Endothelial cell (in vitro differentiated cells): ENCODE data around the gene LGALS7B. TPM values are rescaled to one million over a fixed set of nuclear protein-coding genes. Genes with fewer than 3 reads are reported as not detected.
"Not testable (repeated sequence)": the region's sequence is repeated elsewhere in the genome, so short reads cannot be mapped to it uniquely, and the experiment has no call there.

Experiments used
- DNase-seq: peaks from one replicate; pipeline ENCODE4 v3.0.0; 2021; ENCODE audit warnings: low spot score
- H3K27ac Mint-ChIP-seq: one replicate; pipeline ENCODE4 v1.8.0; 2021; ENCODE audit warnings: mixed read lengths, inconsistent platforms; ENCODE audit not compliant: unreplicated experiment
- H3K27me3 Mint-ChIP-seq: one replicate; pipeline ENCODE4 v1.8.0; 2021; ENCODE audit warnings: mild to moderate bottlenecking, moderate library complexity, mixed read lengths, inconsistent platforms; ENCODE audit not compliant: unreplicated experiment
- H3K36me3 Mint-ChIP-seq: one replicate; pipeline ENCODE4 v1.8.0; 2021; ENCODE audit warnings: mild to moderate bottlenecking, low read depth, mixed read lengths, inconsistent platforms; ENCODE audit not compliant: unreplicated experiment
- H3K4me1 Mint-ChIP-seq: one replicate; pipeline ENCODE4 v1.8.0; 2021; ENCODE audit warnings: mild to moderate bottlenecking, mixed read lengths, inconsistent platforms; ENCODE audit not compliant: unreplicated experiment
- H3K4me3 Mint-ChIP-seq: one replicate; pipeline ENCODE4 v1.8.0; 2021; ENCODE audit warnings: mild to moderate bottlenecking, mixed read lengths, inconsistent platforms; ENCODE audit not compliant: unreplicated experiment
- H3K9me3 Mint-ChIP-seq: one replicate; pipeline ENCODE4 v1.8.0; 2021; ENCODE audit warnings: mixed read lengths, inconsistent platforms; ENCODE audit not compliant: unreplicated experiment
- CTCF ChIP-seq: fragments of 200-600 bp; sonication (generic); IDR thresholded peaks from one replicate; pipeline ENCODE4 v1.5.0; 2021; ENCODE audit warnings: antibody characterized with exemption; ENCODE audit not compliant: unreplicated experiment
- total RNA-seq: library from RNA; stranded (reverse); fragmentation: NEBNext Ultra II Directional; extraction: Animal tissue kit (Norgen Biotek cat#: 25700); gene quantifications from one replicate; pipeline ENCODE4 v1.2.1, GENCODE V29; 2021; ENCODE audit not compliant: unreplicated experiment

LGALS7B gene
- total RNA-seq, 1 donor from 2014 or later: 18.8 TPM

- Mint-ChIP-seq H3K27ac (no peak overlapping the region), H3K4me3 (no peak overlapping the region), H3K9me3 (no peaks in the 10 kb centered on the region), H3K27me3 (peaks cover 4% of the 10 kb centered on the region), H3K4me1 (no peaks in the 10 kb centered on the region), H3K36me3 (no peaks in the 10 kb centered on the region)
- no peak for TF ChIP-seq CTCF
- DNase-seq: no peak
Measured at GRCh38 chr19:38744874-38745273, 44.1 kb upstream of the LGALS7B start.

- H3K4me3 Mint-ChIP-seq: no peak overlapping the region
- H3K27me3 Mint-ChIP-seq: peaks cover 4% of the 10 kb centered on the region
- H3K36me3 Mint-ChIP-seq: no peaks in the 10 kb centered on the region
- no peak for DNase-seq
- no peaks in the 10 kb centered on the region for H3K4me1 Mint-ChIP-seq
- H3K27ac Mint-ChIP-seq: no peak overlapping the region
- no peak for TF ChIP-seq CTCF
- H3K9me3 Mint-ChIP-seq: no peaks in the 10 kb centered on the region
Measured at GRCh38 chr19:38745316-38745715, 43.7 kb upstream of the LGALS7B start.

- H3K4me1 Mint-ChIP-seq, H3K27me3 Mint-ChIP-seq, H3K4me3 Mint-ChIP-seq, H3K36me3 Mint-ChIP-seq, DNase-seq, H3K27ac Mint-ChIP-seq, H3K9me3 Mint-ChIP-seq: not testable (repeated sequence)
Measured at GRCh38 chr19:38753783-38754182, 35.2 kb upstream of the LGALS7B start.

GRCh38 chr19:38754196-38754595, 34.8 kb upstream of the LGALS7B start:
- H3K27me3 Mint-ChIP-seq, H3K9me3 Mint-ChIP-seq, H3K4me3 Mint-ChIP-seq, H3K4me1 Mint-ChIP-seq, H3K36me3 Mint-ChIP-seq, DNase-seq, H3K27ac Mint-ChIP-seq: not testable (repeated sequence)

- no peaks in the 10 kb centered on the region for H3K27me3 Mint-ChIP-seq
- no peak for TF ChIP-seq CTCF
- H3K9me3 Mint-ChIP-seq: no peaks in the 10 kb centered on the region
- H3K4me3 Mint-ChIP-seq: no peak overlapping the region
- no peak overlapping the region for H3K27ac Mint-ChIP-seq
- no peaks in the 10 kb centered on the region for H3K4me1 Mint-ChIP-seq
- no peaks in the 10 kb centered on the region for H3K36me3 Mint-ChIP-seq
- DNase-seq: no peak
Measured at GRCh38 chr19:38759590-38760003, 29.4 kb upstream of the LGALS7B start.

GRCh38 chr19:38760805-38761517, 28.0 kb upstream of the LGALS7B start:
- not testable (repeated sequence) for H3K27me3 Mint-ChIP-seq, H3K4me3 Mint-ChIP-seq, H3K9me3 Mint-ChIP-seq, H3K4me1 Mint-ChIP-seq, H3K36me3 Mint-ChIP-seq, DNase-seq, H3K27ac Mint-ChIP-seq

GRCh38 chr19:38761884-38762389, 27.1 kb upstream of the LGALS7B start:
- H3K4me1 Mint-ChIP-seq, H3K4me3 Mint-ChIP-seq, H3K27me3 Mint-ChIP-seq, H3K9me3 Mint-ChIP-seq, H3K36me3 Mint-ChIP-seq, DNase-seq, H3K27ac Mint-ChIP-seq: not testable (repeated sequence)
